COLO668 (cell line): ENCODE measurements around the gene RNF145.
A peak's percentile ranks its signal among the peaks of the same experiment; 100 is the strongest.

ENCODE experiments used
- DNase-seq: peaks from one replicate; lab custom pipeline; 2025; ENCODE audit not compliant: unreplicated experiment; lab: John Stamatoyannopoulos, UW

Gene RNF145

DNA sequence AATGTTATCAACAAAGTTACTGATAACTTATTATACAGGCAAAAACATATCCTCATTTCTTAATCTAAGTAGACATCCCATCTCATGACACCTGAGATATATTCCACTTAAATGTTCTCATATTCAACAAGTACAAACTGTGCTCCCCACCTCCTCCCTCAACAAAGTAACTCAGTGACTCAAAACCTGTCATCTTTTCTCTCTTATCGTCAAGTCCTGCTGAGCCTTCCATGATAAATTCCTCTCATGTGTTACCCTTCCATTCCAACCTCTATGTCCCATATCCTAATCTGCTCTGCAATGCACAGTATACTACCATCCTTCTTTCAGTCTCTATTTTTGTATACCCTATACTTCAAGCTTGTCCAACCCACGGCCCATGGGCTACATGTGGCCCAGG is 13.6 kb downstream of the RNF145 start:
- no peak for DNase-seq

DNA sequence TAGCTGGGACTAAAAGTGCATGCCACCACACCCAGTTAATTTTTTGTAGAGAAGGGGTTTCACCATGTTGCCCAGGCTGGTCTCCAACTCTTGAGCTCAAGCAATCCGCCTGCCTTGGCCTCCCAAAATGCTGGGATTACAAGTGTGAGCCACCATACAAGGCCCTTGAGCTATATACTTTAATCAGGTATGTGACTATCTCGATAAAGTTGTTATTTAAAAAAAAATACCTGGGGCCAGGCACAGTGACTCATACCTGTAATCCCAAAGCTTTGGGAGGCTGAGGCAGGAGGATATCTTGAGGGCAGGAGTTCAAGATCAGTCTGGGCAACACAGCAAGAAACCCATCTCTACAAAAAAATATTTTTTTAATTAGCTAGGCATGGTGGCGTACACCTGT is 19.2 kb downstream of the RNF145 start:
- no peak for DNase-seq

DNA sequence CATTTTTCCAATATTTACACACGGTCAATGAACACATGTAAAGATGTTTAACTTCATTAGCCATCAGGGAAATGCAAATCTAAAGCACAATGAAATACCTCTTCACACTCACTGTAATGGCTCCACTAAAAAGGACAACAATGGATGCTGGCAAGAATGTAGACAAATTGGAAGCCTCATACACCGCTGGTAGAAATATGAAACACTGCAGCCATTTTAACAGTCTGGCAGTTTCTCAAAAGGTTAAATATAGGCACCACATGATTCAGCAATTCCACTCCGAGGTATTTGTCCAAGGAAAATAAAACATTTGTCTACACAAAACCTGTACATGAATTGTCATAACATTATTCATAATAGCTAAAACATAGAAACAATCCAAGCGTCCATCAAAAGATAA is 20.0 kb downstream of the RNF145 start:
- peak; percentile 3 for DNase-seq

DNA sequence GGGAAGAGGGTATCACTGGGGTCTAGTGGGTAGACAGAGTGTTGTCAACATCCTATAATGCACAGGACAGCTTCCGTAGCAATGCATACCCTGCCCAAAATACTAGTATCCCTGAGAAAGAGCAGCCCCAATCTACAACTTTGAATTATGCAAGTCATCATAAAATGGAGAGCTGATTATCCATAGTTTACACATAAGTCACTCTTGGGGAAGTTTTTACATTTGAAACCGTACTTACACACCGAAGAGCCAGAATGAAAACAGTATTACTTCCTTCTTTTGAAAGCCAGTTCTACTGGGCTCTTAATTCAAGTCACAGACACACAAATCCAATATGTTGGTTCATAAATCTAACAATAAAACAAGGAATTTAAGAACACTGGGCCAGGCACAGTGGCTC is 21.6 kb downstream of the RNF145 start:
- no peak for DNase-seq

DNA sequence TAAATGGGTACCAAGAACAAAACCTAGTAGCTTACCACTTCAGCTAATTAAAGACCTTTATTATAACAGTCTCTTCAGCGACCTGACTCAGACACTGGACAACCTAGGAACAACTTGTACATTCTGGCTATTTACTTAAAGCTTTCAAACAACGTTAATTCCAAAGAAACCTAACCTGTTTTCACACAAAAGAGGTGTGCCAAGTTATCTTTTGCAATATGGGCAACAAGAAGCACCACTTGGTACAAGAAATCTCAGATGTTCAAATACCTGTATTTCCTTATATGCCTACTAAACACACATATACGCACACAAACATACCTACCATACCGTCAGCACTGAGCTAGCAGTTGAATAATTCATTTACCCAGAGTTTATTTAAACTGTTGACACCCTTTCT is 23.0 kb downstream of the RNF145 start:
- no peak for DNase-seq

DNA sequence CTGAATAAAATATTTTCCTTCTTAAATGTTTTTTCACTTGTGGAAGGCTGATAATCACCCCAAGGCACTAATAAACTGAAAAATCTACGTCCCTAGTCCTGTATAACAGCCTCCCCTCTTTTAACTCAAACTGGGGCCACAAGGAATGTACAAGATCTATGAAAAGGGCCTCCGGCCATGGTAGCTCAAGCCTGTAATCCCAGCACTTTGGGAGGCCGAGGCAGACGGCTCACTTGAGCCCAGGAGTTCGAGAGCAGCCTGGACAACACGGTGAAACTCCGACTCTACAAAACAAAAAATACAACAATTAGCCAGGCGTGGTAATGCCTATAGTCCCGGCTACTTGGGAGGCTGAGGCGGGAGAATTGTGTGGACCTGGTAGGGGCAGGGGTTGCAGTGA is 23.6 kb downstream of the RNF145 start:
- no peak for DNase-seq

DNA sequence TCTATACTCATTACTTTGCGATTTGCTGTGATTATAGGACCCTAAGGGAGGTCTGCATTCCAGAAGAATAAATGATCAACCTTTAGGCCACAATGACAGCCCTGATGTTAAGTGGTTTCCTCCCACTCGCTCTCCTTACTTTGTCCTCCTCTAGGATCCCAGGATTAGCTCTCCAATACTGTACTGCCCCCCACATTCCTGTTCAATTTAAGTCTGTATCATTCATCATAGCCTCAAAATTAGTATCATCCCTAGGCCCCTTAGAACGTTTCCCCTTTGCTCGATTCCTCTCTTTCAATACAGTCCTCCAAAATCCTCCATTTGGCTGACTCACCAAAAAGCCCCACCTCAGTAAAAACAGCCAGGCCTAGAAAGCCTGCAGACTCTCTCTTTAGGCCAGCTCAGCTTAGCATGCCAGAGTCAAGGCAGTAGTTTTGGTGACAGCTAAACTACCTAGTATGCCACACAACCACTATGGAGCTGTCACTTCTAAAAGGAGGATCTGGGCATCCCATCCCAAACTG is 24.4 kb downstream of the RNF145 start:
- DNase-seq: no peak

DNA sequence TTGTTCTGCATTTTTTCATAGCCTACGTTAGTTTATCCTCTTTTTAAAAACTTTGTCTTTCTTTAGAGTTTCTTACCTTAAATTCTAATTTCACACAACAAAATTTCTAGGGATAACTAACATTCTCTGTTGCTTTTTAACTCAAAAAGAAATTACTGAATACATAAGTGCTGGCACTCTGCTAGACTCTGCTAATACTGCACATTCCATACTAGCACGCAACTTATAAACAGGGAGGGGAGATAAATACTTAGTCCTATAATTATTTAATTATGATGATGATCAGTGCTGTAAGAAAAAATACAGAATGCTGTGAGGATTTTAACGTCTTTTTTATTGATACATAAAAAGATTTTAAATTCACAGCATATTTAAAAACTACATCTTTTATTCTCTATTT is 25.1 kb downstream of the RNF145 start:
- DNase-seq: no peak

DNA sequence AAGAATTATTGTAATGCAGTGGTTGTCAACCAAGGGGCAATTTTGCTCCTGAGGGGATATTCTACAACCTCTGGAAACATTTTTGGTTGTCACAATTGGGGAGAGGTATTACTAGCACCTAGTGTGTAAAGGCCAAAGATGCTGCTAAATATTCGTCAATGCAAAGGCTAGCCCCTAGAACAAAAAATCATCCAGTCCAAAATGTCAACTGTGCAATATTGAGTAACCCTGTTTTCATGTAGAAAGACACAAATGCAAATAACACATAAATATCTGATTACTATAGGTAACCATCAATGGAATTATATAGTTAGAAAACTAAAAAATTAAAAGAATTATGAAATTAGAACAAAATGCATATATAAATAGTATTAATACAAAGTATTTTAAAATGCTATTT is 26.1 kb downstream of the RNF145 start:
- DNase-seq: no peak

DNA sequence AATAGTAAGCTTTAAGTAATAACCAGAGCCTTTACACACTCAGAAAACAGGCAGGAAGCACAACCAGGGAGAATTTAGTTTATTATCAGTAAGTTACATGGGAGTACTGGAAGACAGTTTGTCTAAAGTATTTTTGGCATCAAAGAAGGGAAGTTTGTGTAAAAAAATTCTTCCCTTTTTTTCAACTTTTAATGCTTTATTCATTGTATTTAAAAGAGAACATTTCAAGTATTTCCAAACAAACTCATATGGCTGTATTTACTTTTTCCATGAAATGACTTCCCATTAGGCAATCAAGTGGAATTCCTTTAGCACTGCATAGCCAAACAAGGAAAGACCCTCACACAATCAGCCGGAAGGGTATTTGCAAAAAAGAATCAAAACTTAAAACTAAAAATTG is 26.7 kb downstream of the RNF145 start:
- no peak for DNase-seq

DNA sequence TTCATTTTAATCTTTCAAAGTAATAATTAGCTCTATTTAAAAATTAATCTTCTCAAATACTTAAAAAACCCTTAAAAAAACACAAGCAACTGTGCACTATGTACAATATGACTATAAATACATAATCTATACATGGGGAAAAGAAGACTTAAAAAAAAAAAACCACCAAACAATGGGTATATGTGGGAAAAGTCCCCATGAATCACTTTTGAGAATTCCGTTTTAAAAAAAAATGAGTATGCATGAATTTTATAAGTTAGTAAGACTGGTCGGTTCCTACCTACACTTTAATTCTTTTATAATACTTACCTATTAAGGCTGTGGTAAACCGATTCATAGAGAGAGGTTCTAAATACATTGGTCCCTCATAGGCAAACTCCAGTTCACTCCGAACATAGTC is 27.7 kb downstream of the RNF145 start:
- DNase-seq: no peak

DNA sequence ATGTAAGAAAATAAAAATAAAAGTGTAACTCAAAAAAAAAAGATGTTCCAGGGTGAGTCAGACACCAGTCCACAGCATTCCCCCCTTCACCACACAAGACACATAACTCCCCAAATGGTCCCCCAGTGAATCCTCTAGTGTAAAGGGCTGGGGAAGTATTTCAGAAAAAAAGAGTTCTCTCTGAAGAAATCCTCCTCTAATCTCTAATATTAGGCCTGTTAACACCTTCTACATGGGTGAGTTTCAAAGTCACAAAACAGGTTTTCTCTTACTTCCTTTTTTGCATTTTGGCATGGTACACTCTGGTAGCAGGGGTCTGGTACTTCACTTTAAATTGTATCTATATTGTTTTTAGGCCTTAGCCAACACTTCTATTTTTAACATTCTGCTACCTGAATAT is 28.2 kb downstream of the RNF145 start:
- no peak for DNase-seq

DNA sequence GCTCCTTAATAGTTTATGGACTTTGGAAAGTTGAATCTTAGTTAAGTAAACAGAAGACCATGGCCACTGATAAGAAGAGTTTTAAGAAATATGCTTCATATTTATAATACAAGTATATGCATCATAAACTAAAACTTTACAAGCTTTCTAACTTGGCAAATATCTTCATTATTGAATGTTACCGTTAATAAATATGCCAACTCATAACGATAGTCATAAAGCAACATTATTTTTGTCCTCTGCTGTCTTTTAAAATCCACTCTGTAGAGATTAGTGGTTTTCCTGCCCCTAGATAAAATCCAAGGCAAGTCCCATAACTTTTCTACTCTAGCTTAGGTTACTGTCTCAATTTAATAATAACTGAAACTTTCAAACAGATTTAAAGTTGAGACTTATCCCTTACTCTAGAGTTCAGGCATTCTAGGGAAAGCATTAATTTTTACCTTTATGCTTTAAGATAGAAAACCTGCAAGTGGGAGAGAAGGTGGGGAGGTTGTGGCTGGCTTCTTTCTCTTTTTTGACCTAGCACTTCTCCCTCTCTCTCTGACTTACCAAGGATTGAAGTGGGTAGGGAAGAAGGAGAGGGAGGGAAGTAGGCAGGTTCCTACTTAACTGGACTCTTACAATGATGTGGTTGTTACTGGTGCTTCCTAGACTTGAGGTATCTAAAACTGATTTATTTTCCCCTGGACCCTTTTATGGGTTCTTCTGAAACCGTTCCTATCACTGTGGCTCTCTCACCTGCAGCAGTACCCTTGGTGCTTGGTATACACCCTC is 29.6 kb downstream of the RNF145 start:
- DNase-seq: no peak

DNA sequence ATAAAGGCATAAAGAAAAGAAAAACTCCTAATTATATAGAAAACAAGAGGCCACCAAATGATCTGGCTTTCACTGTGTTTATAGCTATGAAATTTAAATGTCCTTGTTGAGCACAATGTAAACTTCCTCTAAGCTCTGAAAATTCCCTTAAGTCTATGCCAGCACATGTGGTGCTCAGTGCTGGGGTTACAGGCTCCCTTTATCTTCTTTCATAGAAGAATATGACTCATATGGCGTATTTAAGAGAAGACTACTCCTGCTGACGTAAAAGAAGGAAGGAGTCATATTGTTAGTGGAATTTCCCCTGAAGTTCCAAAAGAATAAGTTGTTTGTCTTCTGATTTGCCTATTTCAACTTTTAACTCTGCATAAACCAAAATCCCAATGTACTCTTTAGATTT is 30.4 kb downstream of the RNF145 start:
- no peak for DNase-seq

DNA sequence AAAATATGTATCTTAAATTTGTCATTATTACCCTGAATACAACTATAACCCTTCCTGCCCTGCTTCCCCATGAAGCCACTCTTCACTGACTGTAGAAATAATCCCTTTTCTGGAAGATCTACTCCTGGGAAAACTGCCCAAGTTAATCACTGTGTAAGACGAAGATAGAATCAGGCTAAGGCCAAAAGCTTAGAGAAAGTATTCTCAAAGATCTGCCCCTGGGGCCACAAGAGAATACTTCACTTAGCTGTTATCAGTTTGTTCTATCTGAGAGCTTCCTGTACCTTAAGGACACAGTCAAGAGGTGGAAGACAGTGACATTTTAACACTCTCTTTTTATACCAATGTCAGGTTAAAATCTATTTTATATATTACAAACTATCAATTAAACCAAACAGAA is 33.8 kb downstream of the RNF145 start:
- DNase-seq: no peak

DNA sequence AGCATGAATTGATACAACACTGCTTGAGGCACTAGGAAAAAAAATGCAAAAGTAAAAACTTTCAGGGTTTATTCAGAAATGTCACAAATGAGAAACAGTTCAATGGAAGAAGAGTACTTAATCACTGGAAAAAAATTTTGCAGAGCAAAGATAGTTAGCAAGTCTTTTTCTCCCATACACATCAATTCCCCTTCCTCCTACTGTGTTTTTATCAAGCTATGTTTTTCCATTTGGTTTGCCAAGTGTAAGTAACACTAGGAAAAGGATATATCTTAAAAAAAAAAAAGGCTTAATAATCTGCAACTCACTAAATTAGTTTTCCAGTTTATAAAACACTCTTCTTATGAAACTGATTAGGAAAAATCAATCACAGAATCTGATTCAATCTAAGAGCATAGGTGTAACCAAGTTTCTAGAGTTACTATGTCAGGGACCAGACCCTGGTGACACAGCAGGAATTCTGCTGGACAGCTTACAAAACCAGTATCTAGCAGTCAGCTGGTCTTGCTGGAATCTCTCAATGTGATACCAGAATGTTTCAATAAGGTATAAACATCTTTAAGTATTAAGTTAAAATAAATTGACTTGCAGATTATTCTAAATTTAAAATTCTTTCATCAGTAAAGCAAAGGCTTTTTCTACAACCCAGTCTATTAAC is 34.7 kb downstream of the RNF145 start:
- no peak for DNase-seq

DNA sequence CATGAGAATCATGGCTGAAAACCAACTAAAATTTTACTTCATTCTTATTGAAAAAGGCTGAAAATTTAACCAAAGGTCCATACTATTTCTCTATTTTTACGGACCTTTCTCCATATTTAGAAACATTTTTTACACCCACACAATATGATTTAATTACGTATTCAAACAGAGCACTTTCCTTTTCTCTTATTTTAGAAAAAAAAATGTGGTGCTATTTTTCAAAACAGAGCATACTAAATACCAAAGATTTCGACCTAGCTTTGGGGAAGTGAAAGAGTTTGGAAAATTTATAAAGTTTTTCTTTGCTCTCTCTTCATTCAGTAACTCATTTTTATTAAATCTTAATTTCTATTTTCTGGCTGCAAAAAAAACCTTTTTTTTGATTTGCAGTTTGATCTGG is 38.1 kb downstream of the RNF145 start:
- DNase-seq: no peak

DNA sequence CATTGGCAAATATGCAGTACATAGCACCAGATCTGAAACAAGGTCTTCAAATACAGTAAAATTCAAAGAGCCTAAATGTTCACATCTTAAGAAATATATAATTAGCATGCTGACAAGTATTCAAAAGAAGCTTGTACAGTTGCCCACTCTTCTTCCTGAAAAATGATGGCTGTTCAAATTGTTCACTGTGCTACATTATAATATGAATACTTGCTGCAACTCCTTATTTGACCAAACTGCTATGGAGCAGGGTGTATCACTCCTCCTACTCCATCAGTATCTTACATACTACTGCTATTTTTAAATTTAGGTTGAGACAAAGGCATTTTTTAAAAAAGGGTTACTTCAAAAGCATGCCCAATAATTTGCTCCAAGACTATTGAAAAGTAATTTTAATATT is 39.3 kb downstream of the RNF145 start:
- no peak for DNase-seq

DNA sequence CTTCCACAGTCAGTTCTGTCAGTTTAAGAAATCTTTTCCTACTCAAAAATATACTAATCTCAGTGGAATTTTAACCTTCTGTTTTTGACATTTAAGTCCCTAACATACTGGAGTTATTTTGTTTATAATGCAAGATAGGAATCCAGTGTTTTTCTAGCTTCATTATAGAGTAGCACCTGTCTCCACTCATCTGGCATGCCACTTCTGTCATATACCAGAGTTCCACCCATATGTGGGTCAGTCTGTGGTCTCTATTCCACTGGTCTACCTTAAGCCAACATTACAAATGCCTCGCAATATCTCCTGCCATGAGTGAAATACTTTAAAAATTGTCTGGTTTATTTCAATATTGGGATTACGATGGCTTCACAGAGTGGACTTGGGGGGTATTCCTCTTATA is 42.9 kb downstream of the RNF145 start:
- no peak for DNase-seq

DNA sequence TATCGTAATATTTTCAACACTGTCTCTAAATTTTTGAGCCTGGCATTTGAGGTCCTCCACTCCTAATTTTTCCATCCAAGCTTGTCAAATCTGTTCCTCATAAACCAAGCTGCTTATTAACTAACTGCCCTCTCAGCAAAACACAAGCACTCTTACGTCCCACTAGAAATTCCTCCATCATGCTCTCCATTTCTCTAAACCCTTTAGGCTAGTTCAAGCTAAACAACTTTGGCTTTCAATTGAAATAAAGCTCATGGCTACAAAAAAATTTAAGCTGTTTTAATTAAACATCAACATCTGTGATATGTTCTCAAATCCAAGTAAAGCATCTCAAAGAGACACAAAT is 45.7 kb downstream of the RNF145 start:
- no peak for DNase-seq

DNA sequence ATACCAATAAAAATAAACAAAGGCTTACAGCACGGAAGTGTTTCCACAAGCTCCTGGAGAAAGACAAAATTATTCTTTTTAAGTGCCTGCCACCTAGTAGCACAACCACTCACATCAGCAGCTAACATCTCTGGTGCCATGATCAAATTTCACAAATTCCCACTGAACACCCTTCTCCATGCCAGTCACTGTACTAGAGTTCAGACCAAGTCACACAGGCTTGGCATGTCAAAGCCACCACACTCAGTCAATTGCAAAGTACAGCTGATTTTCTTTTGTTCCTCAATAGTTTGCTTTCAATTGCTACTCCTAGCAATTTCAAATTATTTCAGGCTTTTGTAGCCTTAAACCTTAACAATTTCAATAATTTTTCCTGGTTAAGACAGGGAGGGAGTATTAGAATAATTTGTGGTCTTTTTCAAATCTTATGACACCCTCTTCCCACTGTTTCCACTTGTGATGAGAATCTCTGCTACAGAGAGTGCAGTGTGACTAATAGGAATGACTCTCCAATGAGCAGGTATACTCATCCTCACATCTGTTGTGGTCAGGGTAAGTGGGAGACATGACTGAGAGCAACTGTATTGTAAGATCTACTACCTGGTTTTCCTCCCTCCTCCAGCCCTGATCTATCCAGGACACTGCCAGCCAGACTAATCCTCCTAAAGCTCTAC is 46.2 kb downstream of the RNF145 start:
- no peak for DNase-seq
